Measurements from ENCODE around the gene SHQ1.

SHQ1 gene

GRCh38 chr3:72754582-72754981, 93.7 kb downstream of the SHQ1 start:
- no peak for DNase-seq (ENCODE audit: low read depth in 1 of 2, low spot score in 1 of 2)
- TF ChIP-seq CTCF (IDR thresholded peaks at IDR 0.05; ENCODE audit: insufficient read depth, low read length) (no peak), POLR2AphosphoS5 (IDR thresholded peaks at IDR 0.05; ENCODE audit: low read depth) (no peak), REST (IDR thresholded peaks at IDR 0.05; ENCODE audit: insufficient replicate concordance, low read depth) (no peak), SPI1 (IDR thresholded peaks at IDR 0.05; ENCODE audit: borderline replicate concordance, low read depth) (no peak), GABPA (IDR thresholded peaks at IDR 0.05; ENCODE audit: low read depth) (no peak)
- Histone ChIP-seq H3K27ac (replicated peaks) (no peak overlapping the region), H3K4me3 (replicated peaks; ENCODE audit: insufficient read depth, low read length) (no peak overlapping the region), H3K27me3 (ENCODE audit: insufficient read depth, poor library complexity, severe bottlenecking) (no peaks in the 10 kb centered on the region)

- H3K4me3 ChIP-seq (replicated peaks; ENCODE audit: insufficient read depth, low read length): no peak overlapping the region
- no peaks in the 10 kb centered on the region for H3K27me3 ChIP-seq (ENCODE audit: insufficient read depth, poor library complexity, severe bottlenecking)
- H3K27ac ChIP-seq (replicated peaks): no peak overlapping the region
- TF ChIP-seq POLR2AphosphoS5 (IDR thresholded peaks at IDR 0.05; ENCODE audit: low read depth) (no peak), SPI1 (IDR thresholded peaks at IDR 0.05; ENCODE audit: borderline replicate concordance, low read depth) (no peak), GABPA (IDR thresholded peaks at IDR 0.05; ENCODE audit: low read depth) (no peak), CTCF (IDR thresholded peaks at IDR 0.05; ENCODE audit: insufficient read depth, low read length) (no peak), REST (IDR thresholded peaks at IDR 0.05; ENCODE audit: insufficient replicate concordance, low read depth) (no peak)
- DNase-seq (ENCODE audit: low read depth in 1 of 2, low spot score in 1 of 2): no peak
Measured at GRCh38 chr3:72753495-72753894, 94.8 kb downstream of the SHQ1 start.

- Histone ChIP-seq H3K27ac (replicated peaks) (no peak overlapping the region), H3K27me3 (ENCODE audit: insufficient read depth, poor library complexity, severe bottlenecking) (no peaks in the 10 kb centered on the region), H3K4me3 (replicated peaks; ENCODE audit: insufficient read depth, low read length) (no peak overlapping the region)
- DNase-seq (ENCODE audit: low read depth in 1 of 2, low spot score in 1 of 2): no peak
- TF ChIP-seq CTCF (IDR thresholded peaks at IDR 0.05; ENCODE audit: insufficient read depth, low read length): no peak
- TF ChIP-seq GABPA (IDR thresholded peaks at IDR 0.05; ENCODE audit: low read depth): no peak
- TF ChIP-seq POLR2AphosphoS5 (IDR thresholded peaks at IDR 0.05; ENCODE audit: low read depth): no peak
- no peak for TF ChIP-seq SPI1 (IDR thresholded peaks at IDR 0.05; ENCODE audit: borderline replicate concordance, low read depth)
- no peak for TF ChIP-seq REST (IDR thresholded peaks at IDR 0.05; ENCODE audit: insufficient replicate concordance, low read depth)
Measured at GRCh38 chr3:72750405-72750965, 97.8 kb downstream of the SHQ1 start.
